NCI-H1048 (cell line): Measurements from ENCODE around the gene BRCA1.
"Not testable (repeated sequence)": the region's sequence is repeated elsewhere in the genome, so short reads cannot be mapped to it uniquely, and the experiment has no call there.

ENCODE experiments used
- DNase-seq: peaks from one replicate; lab custom pipeline; 2025; lab: John Stamatoyannopoulos, UW

Gene BRCA1

DNA sequence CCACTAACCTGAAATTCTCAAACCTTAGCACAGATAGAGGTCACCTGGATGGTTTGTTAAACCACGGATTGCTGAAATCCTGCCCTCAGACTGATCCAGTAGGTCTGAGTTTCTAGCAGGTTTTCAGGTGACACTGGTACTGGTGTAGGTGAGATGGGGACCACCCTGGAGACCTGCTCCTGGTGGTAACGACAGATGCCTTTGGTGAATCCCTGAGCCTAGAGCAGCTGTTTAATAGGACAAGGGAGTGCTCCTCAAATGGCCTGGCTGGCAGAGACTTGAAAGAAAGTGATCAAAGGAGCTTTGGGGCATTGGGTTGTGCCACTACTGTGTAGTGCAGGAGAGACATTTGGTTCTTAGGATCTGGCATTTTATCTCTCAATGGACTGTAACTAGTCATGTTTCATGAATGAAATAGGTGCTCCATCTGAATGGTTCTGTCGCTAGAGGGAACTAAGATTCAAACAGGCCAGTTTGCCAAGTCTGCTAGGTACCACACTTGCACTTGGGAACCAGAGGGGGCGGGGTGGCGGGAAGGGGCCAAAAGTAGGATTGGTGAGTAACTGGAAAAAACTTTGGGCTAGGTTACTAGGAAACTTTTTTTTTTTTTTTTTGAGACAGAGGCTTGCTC is 121.5 kb downstream of the BRCA1 start:
- no peak for DNase-seq

DNA sequence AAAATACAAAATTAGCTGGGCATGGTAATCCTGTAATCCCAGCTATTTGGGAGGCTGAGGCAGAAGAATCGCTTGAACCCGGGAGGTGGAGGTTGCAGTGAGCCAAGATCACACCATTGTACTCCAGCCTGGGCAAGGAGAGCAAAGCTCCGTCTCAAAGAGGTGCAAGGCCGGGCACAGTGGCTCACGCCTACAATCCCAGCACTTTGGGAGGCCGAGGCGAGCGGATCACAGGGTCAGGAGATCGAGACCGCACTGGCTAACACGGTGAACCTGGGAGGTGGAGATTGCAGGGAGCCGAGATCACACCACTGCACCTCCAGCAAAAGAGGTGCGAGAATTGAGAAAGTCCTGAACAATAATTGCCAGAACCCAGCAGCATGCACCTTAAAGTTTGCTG is 124.3 kb downstream of the BRCA1 start:
- not testable (repeated sequence) for DNase-seq

DNA sequence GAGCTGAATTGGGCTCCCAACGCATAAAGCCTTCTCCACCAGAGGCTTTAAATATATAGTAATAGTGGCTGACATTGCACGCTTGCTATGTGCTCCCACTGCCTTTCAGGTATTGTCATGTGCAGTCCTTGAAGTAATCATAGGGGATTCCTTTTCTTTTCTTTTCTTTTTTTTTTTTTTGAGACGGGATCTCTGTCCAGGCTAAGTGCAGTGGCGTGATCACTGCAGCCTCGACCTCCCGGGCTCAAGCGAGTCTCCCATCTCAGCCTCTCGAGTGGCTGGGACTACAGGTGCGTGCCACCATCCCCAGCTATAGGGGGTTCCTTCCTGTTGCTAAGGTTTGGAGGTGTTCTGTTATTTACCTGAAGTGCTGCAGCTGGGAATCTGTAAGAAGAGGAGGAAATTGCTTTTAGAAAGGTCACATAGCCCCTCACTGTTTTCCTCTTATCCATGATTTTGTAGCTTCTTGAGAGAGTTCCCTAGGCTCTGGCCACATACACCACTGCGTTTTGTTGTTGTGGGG is 126.1 kb downstream of the BRCA1 start:
- no peak for DNase-seq

DNA sequence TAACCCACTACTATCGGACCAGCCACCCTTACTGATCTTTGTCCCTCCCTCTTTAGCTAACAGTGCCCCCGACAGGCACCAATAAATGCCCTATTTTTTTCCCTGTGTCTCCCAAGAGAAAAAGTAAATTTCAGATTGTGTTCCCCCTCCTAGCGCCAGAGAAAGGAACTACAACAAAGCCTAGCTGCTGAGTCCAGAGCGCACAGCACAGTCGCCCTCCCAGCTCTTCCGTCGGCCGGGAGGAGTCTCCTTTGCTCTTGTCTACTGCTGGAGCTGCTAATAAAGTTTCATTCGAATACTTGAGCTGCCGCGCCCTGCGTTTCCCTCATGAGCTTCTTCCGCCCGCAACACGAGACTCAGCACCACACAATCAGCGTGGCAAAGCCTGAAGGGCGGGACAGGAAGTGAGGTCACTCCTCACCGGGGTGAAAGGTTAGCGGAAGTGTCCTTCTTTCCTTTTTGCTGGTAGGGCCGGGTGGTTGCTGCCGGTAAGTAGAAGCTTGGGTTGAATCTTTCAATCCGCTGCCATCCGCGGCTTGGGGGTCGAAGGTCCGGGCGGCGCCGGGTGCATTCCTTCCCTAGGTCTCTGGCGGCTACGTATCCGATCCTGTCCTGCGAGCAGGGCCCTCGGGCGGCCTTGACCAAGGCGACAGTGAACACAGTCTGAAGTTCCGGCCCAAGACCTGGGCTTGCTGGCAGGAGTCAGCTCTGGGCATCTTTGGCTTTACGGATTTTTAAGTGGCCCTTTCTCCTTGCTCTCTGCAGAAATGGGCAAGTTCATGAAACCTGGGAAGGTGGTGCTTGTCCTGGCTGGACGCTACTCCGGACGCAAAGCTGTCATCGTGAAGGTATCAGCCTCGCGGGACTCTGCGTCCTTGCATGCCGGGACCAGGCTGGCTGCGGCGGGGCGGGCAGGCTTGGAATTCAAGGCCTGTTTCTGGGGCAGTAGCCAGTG is 126.9 kb downstream of the BRCA1 start, which contains the start of gene RPL27:
RPL27 (plus strand) TSS at position 436 of the 955 bp plus-strand sequence; CDS start at position 768, 332 bp downstream.
- DNase-seq, result peak; percentile 97

DNA sequence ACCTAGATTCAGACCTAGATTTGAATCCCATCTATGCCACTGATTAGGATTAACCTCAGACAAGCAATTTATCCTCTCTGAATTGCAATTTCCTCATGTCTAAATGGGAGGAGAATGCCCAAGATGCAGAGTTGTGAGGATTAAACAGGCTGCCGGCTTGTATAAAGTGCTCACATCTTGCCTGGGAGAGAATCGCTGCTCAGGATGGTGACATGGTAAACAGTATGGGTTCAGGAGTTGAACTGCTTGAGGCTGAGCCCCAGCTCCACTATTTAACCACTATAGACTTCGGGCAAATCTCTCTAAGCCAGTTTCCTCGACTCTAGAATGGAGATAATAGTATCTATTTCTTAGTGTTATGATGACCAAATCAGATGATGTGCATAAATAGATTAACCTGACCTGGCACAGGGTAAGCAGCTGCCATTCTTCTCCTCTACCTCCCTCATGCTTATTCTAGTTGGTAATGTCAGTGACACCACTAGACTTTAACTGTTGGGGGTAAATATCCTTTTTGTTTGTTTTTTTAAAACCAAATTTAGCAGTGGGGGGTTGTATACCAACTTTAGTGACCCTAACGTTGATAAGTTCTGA is 127.7 kb downstream of the BRCA1 start:
- DNase-seq, result no peak
